CD14-positive monocyte (primary cell): ENCODE data around the gene SECTM1. TPM values are rescaled to one million over a fixed set of nuclear protein-coding genes. Genes with fewer than 3 reads are reported as not detected.

Experiments used
- DNase-seq, 3 donors: peaks; one replicate each; pipeline ENCODE4 v3.0.0-alpha.2; 2011 to 2022
- H2AFZ ChIP-seq: 2 replicates; pipeline ENCODE4 v1.6.0; 2012; ENCODE audit warnings: mild to moderate bottlenecking, low read depth, low read length, inconsistent platforms; ENCODE audit not compliant: insufficient read depth, poor library complexity, severe bottlenecking
- H3K27ac ChIP-seq, 2 donors: 1 replicate in 1 of 2; 2 replicates in 1 of 2; pipeline ENCODE4 v1.5.1; 2012 to 2013; ENCODE audit warnings: low read length in 2 of 2, control low read depth in 1 of 2, inconsistent platforms in 1 of 2, low read depth in 1 of 2, mild to moderate bottlenecking in 1 of 2
- H3K27me3 ChIP-seq, 2 donors: one replicate each; pipeline versions ENCODE4 v1.6.0 to v1.6.1; 2011 to 2013; ENCODE audit warnings: low read length in 2 of 2; ENCODE audit not compliant: control insufficient read depth in 2 of 2, insufficient read depth in 2 of 2
- H3K36me3 ChIP-seq, 2 donors: replicated peaks in 1 of 2; 1 replicate in 1 of 2; 2 replicates in 1 of 2; pipeline versions ENCODE4 v1.5.1 to v1.6.1; 2012 to 2013; ENCODE audit warnings: low read length in 2 of 2, control low read depth in 1 of 2, inconsistent platforms in 1 of 2, mild to moderate bottlenecking in 1 of 2; ENCODE audit not compliant: insufficient read depth in 2 of 2, control insufficient read depth in 1 of 2
- H3K4me1 ChIP-seq, 2 donors: 1 replicate in 1 of 2; 2 replicates in 1 of 2; pipeline versions ENCODE4 v1.5.1 to v1.6.1; 2012 to 2013; ENCODE audit warnings: low read length in 2 of 2, control low read depth in 1 of 2, inconsistent platforms in 1 of 2, mild to moderate bottlenecking in 1 of 2, moderate library complexity in 1 of 2; ENCODE audit not compliant: insufficient read depth in 2 of 2, control insufficient read depth in 1 of 2
- H3K4me2 ChIP-seq: replicated peaks from 2 replicates; pipeline ENCODE3; 2012; ENCODE audit warnings: low read length, moderate library complexity, mild to moderate bottlenecking; ENCODE audit not compliant: poor library complexity, severe bottlenecking; ENCODE audit errors: extremely low read depth
- H3K4me3 ChIP-seq, 3 experiments: fragments of 200-600 bp in 1 of 3; sonication (generic) in 1 of 3; replicated peaks in 1 of 3; 1 replicate in 2 of 3; 2 replicates in 1 of 3; pipeline ENCODE4 v1.5.1; 2011 to 2013; ENCODE audit warnings: low read length in 3 of 3, mild to moderate bottlenecking in 3 of 3, control low read depth in 2 of 3, low read depth in 2 of 3, inconsistent platforms in 1 of 3, moderate library complexity in 1 of 3
- H3K79me2 ChIP-seq: 2 replicates; pipeline ENCODE4 v1.6.0; 2012; ENCODE audit warnings: mild to moderate bottlenecking, control low read depth, inconsistent platforms, low read length, moderate library complexity; ENCODE audit not compliant: insufficient read depth
- H3K9ac ChIP-seq: 2 replicates; pipeline ENCODE4 v1.6.0; 2017; ENCODE audit warnings: low read length, mild to moderate bottlenecking; ENCODE audit not compliant: insufficient read depth, poor library complexity, severe bottlenecking
- H3K9me3 ChIP-seq, 2 donors: replicated peaks in 1 of 2; 1 replicate in 1 of 2; 2 replicates in 1 of 2; pipeline versions ENCODE4 v1.5.1 to v1.6.1; 2012 to 2013; ENCODE audit warnings: low read length in 2 of 2, control low read depth in 1 of 2; ENCODE audit not compliant: control insufficient read depth in 1 of 2, insufficient read depth in 1 of 2
- H4K20me1 ChIP-seq: 2 replicates; pipeline ENCODE4 v1.6.0; 2012; ENCODE audit warnings: mild to moderate bottlenecking, low read length, control low read depth, moderate library complexity; ENCODE audit not compliant: insufficient read depth
- H3K27ac Mint-ChIP-seq, 7 donors: one replicate each; pipeline ENCODE4 v1.8.0; 2020; ENCODE audit warnings: mild to moderate bottlenecking in 7 of 7, mixed read lengths in 7 of 7, moderate library complexity in 6 of 7, inconsistent platforms in 2 of 7
- H3K27me3 Mint-ChIP-seq, 3 donors: one replicate each; pipeline ENCODE4 v1.8.0; 2021 to 2022; ENCODE audit warnings: low read depth in 3 of 3, mild to moderate bottlenecking in 3 of 3, mixed read lengths in 3 of 3, moderate library complexity in 3 of 3, inconsistent platforms in 1 of 3
- H3K36me3 Mint-ChIP-seq, 2 donors: one replicate each; pipeline ENCODE4 v1.8.0; 2020; ENCODE audit warnings: mixed read lengths in 2 of 2, inconsistent platforms in 1 of 2, mild to moderate bottlenecking in 1 of 2
- H3K4me1 Mint-ChIP-seq: one replicate; pipeline ENCODE4 v1.8.0; 2020; ENCODE audit warnings: mild to moderate bottlenecking, mixed read lengths
- H3K4me3 Mint-ChIP-seq, 2 donors: one replicate each; pipeline ENCODE4 v1.8.0; 2020; ENCODE audit warnings: mild to moderate bottlenecking in 2 of 2, mixed read lengths in 2 of 2, moderate library complexity in 1 of 2
- H3K9me3 Mint-ChIP-seq, 7 donors: one replicate each; pipeline ENCODE4 v1.8.0; 2020 to 2022; ENCODE audit warnings: mixed read lengths in 7 of 7, mild to moderate bottlenecking in 6 of 7, moderate library complexity in 6 of 7, inconsistent platforms in 2 of 7
- CTCF ChIP-seq: fragments of 200-600 bp; IDR thresholded peaks from one replicate; pipeline ENCODE4 v1.8.0; 2022; ENCODE audit warnings: antibody characterized with exemption, mild to moderate bottlenecking
- WGBS: methylation state at CpG from one replicate; pipeline ENCODE4 v1.1.5; 2013; ENCODE audit warnings: missing lambda C conversion rate; ENCODE audit not compliant: insufficient coverage; 5-methylcytosine and 5-hydroxymethylcytosine counted together
- intact Hi-C, 2 donors: fragments of 100-400 bp; cut with micrococcal nuclease; formaldehyde crosslinking; loops; one replicate each; pipeline versions ENCODE4 v1.15.0 to v1.15.1; 2023
- polyA plus RNA-seq, 3 donors: library from polyadenylated mRNA; depleted of rRNA in 1 of 3; unstranded in 2 of 3; stranded (reverse) in 1 of 3; fragments of 300-500 nt in 2 of 3; fragments of >200 nt in 1 of 3; fragmentation: Illumina TruSeq in 2 of 3; gene quantifications; 1 replicate in 2 of 3; 2 replicates in 1 of 3; pipeline ENCODE4 v1.2.3, GENCODE V29; 2012 to 2021

SECTM1 gene
- polyA plus RNA-seq, 3 donors = 136 to 209 (median 188) TPM

GRCh38 chr17:82287013-82287867 lies 46.3 kb downstream of the SECTM1 start:
- peak overlapping the region in 4 of 7 donors; percentile 33 to 92 (median 74) for H3K27ac Mint-ChIP-seq
- Histone ChIP-seq H3K9me3 (no peaks in the 10 kb centered on the region), H2AFZ (no peak overlapping the region), H4K20me1 (no peaks in the 10 kb centered on the region), H3K9ac (no peak overlapping the region), H3K4me1 (peaks cover 38 to 40% of the 10 kb centered on the region in 2 donors), H3K79me2 (peaks cover 4% of the 10 kb centered on the region), H3K4me3 (no peak overlapping the region), H3K27ac (peak overlapping the region in 1 of 2 donors; percentile 20), H3K4me2 (no peak overlapping the region), H3K27me3 (no peaks in the 10 kb centered on the region), H3K36me3 (no peaks in the 10 kb centered on the region)
- no peak overlapping the region for H3K4me3 Mint-ChIP-seq
- peaks cover 34% of the 10 kb centered on the region for H3K4me1 Mint-ChIP-seq
- H3K36me3 Mint-ChIP-seq = no peaks in the 10 kb centered on the region
- WGBS = 92% methylated on average over 3 of the region's 9 CpGs
- no peak for TF ChIP-seq CTCF
- DNase-seq = no peak
- H3K27me3 Mint-ChIP-seq = peaks cover 0 to 5% (median 2%) of the 10 kb centered on the region in 3 donors
- intact Hi-C loops = no loop called here
- peaks cover 0 to 9% (median 0%) of the 10 kb centered on the region in 7 donors for H3K9me3 Mint-ChIP-seq

GRCh38 chr17:82285141-82285540 lies 48.4 kb downstream of the SECTM1 start:
- no peak overlapping the region for H3K4me3 ChIP-seq
- no peak for TF ChIP-seq CTCF
- H3K79me2 ChIP-seq = no peaks in the 10 kb centered on the region
- no peak for DNase-seq
- H3K36me3 ChIP-seq = no peaks in the 10 kb centered on the region
- Mint-ChIP-seq H3K27ac (peak overlapping the region in 1 of 7 donors; percentile 55), H3K27me3 (peaks cover 0 to 7% (median 5%) of the 10 kb centered on the region in 3 donors), H3K4me3 (no peak overlapping the region), H3K4me1 (peaks cover 32% of the 10 kb centered on the region), H3K9me3 (peaks cover 0 to 7% (median 0%) of the 10 kb centered on the region in 7 donors), H3K36me3 (no peaks in the 10 kb centered on the region)
- H4K20me1 ChIP-seq = no peaks in the 10 kb centered on the region
- intact Hi-C loops = no loop called here
- H2AFZ ChIP-seq = no peak overlapping the region
- 100% methylated on average over 1 of the region's 8 CpGs for WGBS
- no peaks in the 10 kb centered on the region for H3K27me3 ChIP-seq
- H3K9me3 ChIP-seq = no peaks in the 10 kb centered on the region
- H3K4me1 ChIP-seq = peaks cover 34 to 46% of the 10 kb centered on the region in 2 donors
- H3K4me2 ChIP-seq = no peak overlapping the region
- no peak overlapping the region for H3K9ac ChIP-seq
- H3K27ac ChIP-seq = no peak overlapping the region
